NK-92 (cell line): ENCODE data around the gene CLASP2.
A peak's percentile ranks its signal among the peaks of the same experiment; 100 is the strongest.
"Not testable (repeated sequence)": the region's sequence is repeated elsewhere in the genome, so short reads cannot be mapped to it uniquely, and the experiment has no call there.

ENCODE experiments used
- DNase-seq: peaks from one replicate; lab custom pipeline; 2025; ENCODE audit not compliant: unreplicated experiment; lab: John Stamatoyannopoulos, UW

CLASP2 gene

DNA sequence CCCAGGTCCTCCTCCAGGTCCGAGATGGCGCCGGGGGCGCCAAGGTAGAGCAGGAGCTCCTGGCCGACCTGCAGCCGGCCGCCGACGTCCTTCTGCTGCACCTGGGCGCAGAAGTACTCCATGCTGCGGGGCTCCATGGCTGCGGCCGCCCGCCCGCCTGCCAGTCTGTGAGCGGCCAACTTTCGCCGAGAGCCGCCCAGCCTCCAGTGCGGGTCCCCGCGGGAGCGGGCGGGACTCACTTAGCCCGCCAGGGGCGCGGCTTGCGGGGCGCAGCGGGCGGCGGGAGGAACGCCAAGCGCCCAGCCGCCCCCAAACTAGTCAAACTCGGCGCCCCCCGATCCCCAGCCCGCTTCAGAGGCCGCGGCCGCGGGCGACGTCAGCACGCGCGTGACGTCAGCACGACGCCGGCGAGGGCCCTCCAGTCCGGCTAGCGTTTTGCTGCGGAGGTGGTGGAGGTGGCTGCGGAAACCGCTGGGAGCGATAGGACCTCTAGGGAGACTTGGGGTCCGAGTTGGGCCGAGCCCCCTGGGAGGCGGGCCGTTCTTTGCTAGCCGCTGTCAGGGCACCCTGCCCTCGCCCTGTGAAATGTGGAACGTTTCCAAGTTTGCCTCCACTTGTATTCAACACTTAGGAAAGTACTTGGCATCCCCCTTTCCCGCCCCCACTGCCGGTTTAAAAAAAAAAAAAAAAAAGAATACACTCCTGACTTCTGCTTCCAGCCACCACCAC lies at the start of gene CLASP2:
CLASP2 (minus strand) TSS at position 389 of the 729 bp plus-strand sequence; CDS start at position 137, 252 bp downstream.
- DNase-seq = peak; percentile 24

DNA sequence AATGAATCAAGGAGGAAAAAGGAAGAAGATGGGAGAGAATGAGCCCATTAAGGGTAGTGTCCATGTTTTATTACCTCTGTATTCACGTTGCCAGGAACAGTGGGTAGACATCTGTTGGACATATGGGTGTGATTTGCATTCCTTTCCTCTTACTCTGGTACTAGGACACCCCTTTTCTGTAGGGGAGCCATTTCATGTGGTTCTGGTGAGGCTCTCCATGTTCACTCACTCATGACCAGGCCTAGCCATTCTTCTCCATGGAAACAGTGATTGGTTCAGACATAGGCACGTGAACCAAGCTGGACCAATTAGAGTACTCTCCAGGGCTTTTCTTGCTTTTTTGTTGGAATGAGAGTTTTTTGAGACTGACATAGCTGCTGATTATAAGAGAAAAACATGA lies 40.8 kb upstream of the CLASP2 start:
- DNase-seq = no peak

DNA sequence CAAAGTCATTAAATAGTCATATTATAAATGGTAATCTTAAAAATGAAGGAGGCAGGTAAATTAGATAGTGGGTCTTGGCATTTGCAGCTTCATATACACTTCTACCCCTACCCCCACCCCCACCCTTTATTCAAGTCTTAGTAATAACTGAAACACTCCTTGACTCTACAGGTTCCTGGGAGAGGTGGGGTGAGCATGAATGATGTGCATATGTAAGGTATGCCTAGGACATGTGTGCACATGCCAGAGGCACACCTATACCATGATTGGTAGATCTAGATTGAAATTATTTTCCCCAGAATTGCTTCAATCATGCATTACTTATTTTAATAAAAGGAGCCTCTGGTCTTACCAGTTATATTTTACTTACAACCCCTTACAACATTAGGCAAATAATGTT lies 40.2 kb upstream of the CLASP2 start:
- no peak for DNase-seq

DNA sequence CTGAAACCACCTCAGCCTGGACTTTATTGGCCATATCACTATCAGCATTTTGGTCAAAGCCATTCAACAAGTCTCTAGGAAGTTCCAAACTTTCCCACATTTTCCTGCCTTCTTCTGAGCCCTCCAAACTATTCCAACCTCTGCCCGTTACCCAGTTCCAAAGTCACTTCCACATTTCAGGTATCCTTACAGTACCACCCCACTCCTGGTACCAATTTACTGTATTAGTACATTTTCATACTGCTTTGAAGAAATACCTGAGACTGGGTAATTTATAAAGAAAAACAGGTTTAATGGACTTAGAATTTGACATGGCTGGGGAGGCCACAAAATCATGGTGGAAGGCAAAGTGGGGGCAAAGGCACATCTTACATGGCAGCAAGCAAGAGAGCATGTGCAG lies 36.3 kb upstream of the CLASP2 start:
- not testable (repeated sequence) for DNase-seq

DNA sequence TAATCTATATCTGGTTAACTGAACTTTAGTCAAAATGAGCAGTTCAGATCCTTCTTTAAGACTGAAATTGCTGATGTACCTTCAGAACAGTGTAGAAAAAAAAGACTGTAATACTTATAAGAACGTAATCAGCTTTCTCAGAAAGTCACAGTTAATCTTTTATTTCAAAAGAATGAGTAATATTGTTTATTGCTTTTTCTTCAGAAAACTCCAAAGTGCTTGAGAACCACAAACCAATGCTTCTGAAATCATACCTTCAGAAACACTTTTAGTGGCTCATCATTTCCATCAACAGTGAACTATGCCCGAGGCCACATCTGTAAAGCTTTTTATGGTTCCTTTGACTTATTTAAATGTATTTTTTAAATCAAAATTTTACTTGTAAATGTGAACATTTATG lies 33.3 kb upstream of the CLASP2 start:
- DNase-seq = no peak

DNA sequence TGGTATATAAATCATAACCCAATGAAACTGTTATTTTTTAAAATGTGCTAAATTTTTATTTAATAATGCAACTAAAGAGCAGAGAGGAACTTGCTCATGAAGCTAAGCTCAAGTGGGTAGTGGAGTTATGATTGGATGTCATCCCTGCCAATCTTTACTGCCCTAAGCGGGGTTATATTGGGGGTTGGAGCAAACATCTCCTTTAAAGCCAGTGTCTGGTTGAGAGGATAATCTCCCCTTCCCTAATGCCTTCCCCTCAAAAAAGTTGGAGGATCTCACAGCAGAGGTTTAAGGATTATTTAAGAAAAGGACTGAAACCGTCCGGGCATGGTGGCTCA lies 32.1 kb upstream of the CLASP2 start:
- DNase-seq = no peak

DNA sequence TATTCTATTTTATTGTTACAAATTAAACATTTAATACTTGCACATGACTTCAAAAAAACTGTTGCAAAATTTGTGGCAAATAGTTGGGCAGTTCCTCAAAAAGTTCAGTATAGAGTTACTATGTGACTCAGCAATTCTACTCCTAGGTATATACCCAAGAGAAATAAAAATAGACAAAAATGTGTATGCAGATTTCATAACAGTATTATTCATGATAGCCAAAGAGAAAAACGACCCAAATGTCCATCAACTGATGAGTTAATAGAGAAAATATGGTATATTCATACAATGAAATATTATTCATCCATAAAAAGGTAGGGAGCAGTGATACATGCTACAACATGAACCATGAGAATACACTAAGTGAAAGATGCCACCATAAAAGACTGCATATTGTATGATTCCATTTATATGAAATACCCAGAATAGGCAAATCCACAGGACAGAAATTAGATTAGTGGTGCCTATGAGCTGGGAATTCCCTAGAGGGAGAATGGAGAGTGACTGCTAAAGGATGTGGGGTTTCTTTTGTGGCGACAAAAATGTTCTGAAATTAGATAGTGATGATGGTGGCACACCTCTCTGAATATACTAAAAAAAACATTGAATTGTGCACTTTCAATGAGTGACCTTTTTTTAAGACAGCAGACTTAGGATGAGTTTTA lies 31.6 kb upstream of the CLASP2 start:
- no peak for DNase-seq

DNA sequence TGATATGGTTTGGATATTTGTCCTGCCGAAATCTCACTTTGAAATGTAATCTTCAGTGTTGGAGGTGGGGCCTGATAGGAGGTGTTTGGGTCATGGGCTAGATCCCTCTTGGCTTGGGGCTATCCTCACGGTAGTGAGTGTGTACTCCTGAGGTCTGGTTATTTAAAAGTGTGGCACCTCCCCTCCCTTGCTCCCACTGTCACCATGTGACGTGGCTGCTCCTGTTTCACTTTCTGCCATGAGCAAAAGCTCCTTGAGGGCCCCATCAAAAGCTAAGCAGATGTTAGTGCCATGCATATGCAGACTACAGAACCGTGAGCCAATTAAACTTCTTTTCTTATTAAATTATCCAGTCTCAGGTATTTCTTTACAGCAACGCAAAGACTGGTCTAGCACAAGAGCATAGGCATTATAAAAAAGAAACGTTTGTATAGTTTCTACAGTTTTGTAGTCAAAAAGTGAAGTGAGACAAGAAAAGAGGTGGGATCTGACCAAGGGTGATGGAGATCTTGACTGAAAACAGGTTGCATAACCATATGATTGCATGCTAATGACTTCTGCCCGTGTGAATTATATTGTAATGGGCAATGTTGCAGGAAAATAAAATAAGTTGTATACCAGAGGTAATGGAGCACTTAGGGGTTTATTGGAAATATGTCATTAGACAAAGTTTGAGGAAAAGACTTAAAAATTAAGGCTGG lies 28.5 kb upstream of the CLASP2 start:
- DNase-seq = no peak

DNA sequence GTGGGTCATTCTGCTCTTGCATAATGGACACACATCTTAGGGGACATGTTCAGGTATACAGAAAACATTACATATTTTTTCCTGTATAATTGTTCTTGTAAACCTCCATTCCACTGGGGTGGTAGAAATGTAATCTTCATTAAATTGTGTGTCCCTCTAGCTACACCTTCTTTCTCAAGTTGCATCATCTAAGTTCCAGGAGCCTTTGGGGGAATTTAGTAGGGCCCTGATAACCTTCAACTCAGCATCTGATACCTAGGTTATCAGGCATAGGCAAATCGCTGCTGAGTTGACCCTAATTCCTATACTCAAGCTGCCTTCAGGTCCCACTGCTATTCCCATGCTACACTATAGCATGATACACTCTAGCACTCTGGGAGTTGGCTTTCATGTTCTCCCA lies 19.1 kb upstream of the CLASP2 start:
- DNase-seq = no peak

DNA sequence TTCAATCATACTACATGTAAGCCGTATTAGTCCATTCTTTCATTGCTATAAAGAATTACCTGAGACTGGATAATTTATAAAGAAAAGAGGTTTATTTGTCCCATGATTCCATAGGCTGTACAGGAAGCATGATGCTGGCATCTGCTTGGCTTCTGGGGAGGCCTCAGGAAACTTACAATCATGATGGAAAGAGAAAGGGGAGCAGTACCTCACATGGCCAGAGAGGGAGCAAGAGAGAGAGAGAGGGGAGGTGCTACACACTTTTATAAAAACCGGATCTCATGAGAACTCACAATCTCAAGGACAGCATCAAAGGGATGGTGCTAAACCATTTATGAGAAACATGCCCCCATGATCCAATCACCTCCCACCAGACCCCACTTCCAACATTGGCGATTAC lies 14.3 kb upstream of the CLASP2 start:
- DNase-seq = no peak

DNA sequence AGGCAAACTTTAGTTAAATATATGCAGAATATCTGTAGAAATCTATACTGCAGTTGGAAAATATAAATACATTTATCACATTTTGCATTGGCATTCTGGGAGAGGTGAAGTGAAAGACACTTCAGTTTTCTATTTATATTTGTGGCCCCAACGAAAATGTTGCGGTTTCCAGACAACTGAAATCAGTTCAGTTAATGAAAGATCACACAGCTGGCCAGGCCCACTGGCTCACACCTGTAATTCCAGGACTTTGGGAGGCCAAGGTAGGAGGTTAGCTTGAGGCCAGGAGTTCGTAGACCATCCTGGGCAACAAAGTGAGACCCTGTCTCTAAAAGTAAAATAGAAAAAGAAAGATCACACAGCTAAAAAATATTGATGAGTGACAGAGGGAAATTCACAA lies 11.9 kb upstream of the CLASP2 start:
- no peak for DNase-seq

DNA sequence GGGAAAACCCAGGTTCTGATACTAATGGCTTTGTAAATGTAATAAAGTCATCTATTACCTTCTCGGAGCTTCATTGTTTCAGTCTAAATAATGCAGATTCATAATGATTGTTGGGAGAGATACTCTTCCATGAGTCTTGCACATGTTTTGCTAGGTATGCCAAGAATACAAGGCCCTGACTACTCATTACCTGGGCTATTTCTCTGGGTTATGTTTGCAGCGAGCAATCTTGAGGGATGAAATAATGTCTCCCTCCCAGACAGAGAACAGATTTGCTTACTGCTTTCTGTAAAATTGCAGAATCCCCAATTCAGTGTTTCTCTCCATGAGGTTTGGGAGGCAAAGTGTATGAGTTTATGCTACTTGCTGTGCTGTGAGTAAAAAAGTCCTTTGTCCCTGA lies 6.2 kb upstream of the CLASP2 start:
- DNase-seq = no peak

DNA sequence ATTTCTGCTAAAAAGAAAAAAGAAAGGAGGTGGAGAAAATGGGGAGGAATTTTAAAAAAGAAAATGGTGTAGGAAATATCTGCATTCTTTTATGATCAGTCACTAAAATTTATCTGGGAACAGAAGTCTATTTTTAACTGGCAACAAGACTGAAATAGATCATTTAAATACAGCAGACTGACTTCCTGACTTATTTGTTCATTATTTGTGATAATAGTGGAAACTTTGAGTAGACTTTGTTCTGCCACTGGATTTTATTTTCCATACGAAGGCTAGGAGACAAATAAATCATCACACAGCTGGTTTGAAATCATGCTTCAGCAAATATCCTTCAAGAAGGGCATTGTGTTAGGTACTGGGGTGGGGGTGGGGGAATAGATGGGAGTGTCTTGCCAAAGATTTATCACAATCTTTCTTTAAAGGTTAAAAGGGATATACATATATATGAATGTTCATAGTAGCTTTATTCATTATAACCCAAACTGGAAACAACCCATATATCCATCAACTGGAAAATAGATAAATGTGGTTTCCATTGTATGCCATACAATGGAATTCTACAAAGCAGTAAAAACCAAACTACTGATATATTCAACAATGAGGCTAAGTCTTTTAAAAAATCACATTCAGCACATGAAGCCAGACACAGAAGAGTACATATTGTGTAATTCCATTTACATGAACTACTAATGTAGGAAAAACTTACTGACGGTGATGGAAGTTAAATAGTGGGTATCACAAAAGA lies 4.7 kb upstream of the CLASP2 start:
- no peak for DNase-seq

DNA sequence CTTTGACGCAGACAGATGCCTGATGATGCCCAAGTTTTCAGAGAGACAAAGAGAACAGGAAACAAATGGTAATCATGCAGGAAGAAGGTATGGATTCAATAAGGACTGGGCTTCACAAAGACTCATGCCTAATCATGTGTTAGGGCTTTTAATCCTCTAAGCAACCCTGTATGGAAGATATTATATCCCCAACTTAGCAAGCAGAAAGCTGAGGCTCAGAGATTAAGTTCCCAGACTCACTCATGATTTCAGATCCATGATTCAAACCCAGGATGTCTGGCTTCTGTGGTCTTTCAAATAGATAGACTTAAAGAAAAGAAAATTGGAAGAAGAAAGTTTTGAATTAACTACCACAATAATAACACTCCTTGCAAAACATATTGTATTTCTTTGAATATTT lies 4.1 kb upstream of the CLASP2 start:
- no peak for DNase-seq

DNA sequence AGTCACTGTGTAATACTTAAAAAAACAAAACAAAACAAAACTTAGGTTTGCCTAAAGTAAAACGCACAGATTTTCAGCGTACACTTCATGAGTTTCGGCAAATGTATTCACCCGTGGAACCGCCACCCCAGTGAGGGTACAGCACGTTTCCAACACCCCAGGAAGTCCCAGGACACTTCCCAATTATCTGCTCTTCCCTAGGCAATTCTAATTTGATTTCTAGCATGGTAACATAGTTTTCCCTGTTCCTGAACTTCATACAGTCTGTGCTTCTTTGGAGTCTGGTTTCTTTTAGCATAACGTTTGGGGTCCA lies 497 bp upstream of the CLASP2 start:
- no peak for DNase-seq

DNA sequence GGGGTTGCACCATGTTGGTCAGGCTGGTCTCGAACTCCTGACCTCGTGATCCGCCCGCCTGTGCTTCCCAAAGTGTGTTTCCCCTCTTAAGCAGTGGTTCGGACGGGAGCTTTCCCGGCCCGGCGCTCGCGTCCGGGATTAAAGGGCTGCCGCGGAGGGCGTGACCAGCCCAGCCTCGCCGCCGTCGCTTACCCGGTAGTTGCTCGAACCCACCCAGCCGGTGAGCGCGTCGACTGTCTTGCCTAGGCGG lies 513 bp downstream of the CLASP2 start:
- DNase-seq = no peak

DNA sequence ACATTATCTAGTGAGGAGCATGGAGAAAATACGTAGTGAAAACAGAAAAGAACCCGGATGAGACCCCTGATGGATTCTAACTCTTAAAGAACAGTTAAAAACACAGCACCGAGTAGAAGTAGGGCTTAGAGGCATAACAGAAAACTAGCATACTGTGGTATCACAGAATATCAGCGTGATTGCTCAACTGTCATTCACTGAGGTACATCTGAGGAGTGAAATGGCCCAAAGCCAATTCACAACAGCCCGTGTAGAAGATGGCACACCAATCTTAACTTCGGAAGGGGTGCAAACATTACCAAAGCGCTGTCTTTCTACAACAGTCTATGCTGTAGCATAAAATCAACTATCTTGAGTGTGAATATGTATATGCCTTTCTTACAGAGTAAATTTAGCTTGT lies 1.8 kb downstream of the CLASP2 start:
- no peak for DNase-seq

DNA sequence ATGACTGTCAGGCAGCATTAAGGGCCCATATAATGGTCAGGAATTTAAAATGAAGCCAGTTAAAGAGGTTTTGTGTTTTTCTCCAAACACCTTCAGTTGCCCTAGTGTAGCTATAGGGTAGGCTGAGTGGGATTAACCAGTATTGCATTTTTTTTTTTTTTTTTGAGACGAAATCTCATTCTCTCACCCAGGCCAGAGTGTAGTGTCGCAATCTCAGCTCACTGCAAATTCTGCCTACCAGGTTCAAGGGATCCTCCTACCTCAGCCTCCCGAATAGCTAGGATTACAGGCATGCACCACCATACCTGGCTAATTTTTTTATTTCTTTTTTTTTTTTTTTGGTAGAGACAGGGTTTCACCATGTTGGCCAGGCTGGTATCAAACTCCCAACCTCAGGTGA lies 7.0 kb downstream of the CLASP2 start:
- DNase-seq = no peak

DNA sequence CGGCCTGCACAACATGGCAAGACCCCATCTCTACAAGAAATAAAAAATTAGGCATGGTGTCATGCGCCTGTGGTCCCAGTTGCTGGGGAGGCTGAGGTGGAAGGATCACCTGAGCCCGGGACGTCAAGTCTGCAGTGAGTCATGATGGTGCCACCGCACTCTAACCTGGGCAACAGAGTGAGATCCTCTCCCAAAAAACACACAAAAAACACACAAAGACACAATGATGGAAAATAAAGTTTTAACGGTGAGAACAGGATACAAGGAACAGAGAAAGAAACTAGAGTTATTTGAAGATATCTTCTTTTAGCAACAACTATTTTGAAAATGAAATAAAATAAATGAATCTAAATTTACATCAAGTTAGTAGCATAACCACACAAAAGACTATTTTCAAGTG lies 12.0 kb downstream of the CLASP2 start:
- DNase-seq = no peak

DNA sequence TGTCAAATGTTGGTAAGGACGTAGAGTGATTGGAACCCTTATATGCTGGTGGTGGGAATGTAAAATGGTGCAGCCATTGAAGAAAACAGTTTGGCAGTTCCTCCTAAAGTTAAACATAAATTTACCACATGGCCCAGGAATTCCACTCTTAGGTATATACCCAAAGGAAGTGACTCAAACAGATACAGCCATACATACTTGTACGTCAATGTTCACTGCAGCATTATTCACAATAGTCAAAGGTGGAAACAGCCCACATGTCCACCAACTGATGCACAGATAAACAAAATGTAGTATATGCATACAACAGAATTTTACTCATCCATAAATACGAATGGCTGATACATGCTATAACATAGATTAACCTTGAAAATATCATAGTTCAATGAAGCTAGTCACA lies 13.2 kb downstream of the CLASP2 start:
- DNase-seq = no peak

DNA sequence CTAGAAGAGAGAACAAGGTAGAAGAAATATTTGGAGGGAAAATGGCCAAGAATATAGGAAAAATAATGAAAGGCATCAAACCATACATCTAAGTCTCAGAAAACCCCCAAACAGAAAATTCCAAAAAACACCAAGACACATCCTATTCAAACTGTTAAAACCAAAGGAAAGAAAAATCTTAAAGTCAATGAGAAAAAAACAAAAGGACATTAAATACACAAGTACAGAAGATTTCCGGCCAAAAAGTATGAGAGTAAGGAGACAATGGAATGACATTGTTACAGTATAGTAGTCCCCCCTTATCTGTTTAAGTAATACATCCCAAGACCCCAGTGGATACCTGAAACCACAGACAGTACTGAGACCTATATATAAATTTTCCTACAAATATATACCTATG lies 18.8 kb downstream of the CLASP2 start:
- DNase-seq = no peak

DNA sequence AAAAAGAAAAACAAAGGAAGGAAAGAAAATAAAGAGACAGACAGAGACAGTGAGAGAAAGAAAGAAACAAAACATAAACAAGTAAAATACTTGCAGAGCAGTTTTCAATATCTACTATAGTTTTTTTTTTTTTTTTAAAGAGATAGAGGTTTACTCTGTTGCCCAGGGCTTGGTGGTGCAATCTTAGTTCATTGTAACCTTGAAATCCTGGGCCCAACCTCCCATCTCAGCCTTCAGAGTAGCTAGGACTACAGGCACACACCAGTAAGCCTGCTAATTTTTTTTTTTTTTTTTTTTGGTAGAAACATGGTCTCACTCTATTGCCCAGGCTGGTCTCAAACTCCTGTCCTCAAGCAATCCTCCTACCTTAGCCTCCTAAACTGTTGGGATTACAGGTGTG lies 23.1 kb downstream of the CLASP2 start:
- no peak for DNase-seq
